ENCODE data around the gene AIM2.

Gene AIM2

GRCh38 chr1:159066108-159066507 lies 10.5 kb downstream of the AIM2 start:
- no peak for TF ChIP-seq CTCF (conservative IDR thresholded peaks at IDR 0.05; ENCODE audit: control insufficient read depth, insufficient read depth, low read depth, low read length)
- H3K4me3 ChIP-seq (ENCODE audit: control insufficient read depth, low read depth, low read length), result no peak overlapping the region
- no peak for DNase-seq (ENCODE audit: low read depth)

- no peak for TF ChIP-seq CTCF (conservative IDR thresholded peaks at IDR 0.05; ENCODE audit: control insufficient read depth, insufficient read depth, low read depth, low read length)
- DNase-seq (ENCODE audit: low read depth), result no peak
- H3K4me3 ChIP-seq (ENCODE audit: control insufficient read depth, low read depth, low read length), result no peak overlapping the region
Measured at GRCh38 chr1:159065106-159065505, 11.5 kb downstream of the AIM2 start.

GRCh38 chr1:159058751-159059150 lies 17.8 kb downstream of the AIM2 start:
- no peak overlapping the region for H3K4me3 ChIP-seq (ENCODE audit: control insufficient read depth, low read depth, low read length)
- no peak for TF ChIP-seq CTCF (conservative IDR thresholded peaks at IDR 0.05; ENCODE audit: control insufficient read depth, insufficient read depth, low read depth, low read length)
- no peak for DNase-seq (ENCODE audit: low read depth)

GRCh38 chr1:159056069-159056698 lies 20.4 kb downstream of the AIM2 start:
- no peak overlapping the region for H3K4me3 ChIP-seq (ENCODE audit: control insufficient read depth, low read depth, low read length)
- no peak for DNase-seq (ENCODE audit: low read depth)

GRCh38 chr1:159055181-159055641 lies 21.4 kb downstream of the AIM2 start:
- no peak overlapping the region for H3K4me3 ChIP-seq (ENCODE audit: control insufficient read depth, low read depth, low read length)
- TF ChIP-seq CTCF (conservative IDR thresholded peaks at IDR 0.05; ENCODE audit: control insufficient read depth, insufficient read depth, low read depth, low read length), result no peak
- no peak for DNase-seq (ENCODE audit: low read depth)

More at GRCh38 chr1:159056069-159056698, 20.4 kb downstream of the AIM2 start:
- peak; percentile 12 for TF ChIP-seq CTCF (conservative IDR thresholded peaks at IDR 0.05; ENCODE audit: control insufficient read depth, insufficient read depth, low read depth, low read length)

GRCh38 chr1:159054427-159054826 lies 22.1 kb downstream of the AIM2 start:
- DNase-seq (ENCODE audit: low read depth), result no peak

More at GRCh38 chr1:159054427-159054826, 22.1 kb downstream of the AIM2 start:
- no peak overlapping the region for H3K4me3 ChIP-seq (ENCODE audit: control insufficient read depth, low read depth, low read length)
- TF ChIP-seq CTCF (conservative IDR thresholded peaks at IDR 0.05; ENCODE audit: control insufficient read depth, insufficient read depth, low read depth, low read length), result no peak
